GM18951 (cell line): ENCODE measurements around the gene PPDPF.
"Not testable (repeated sequence)": the region's sequence is repeated elsewhere in the genome, so short reads cannot be mapped to it uniquely, and the experiment has no call there.

Experiments
- POLR2A ChIP-seq: IDR thresholded peaks from 4 replicates; pipeline ENCODE4 v1.6.1; 2011; ENCODE audit warnings: mild to moderate bottlenecking; ENCODE audit not compliant: insufficient read length, insufficient read depth; ENCODE audit errors: extremely low read depth
- in situ Hi-C: fragments of 300-500 bp; cut with MboI; formaldehyde crosslinking; loops from one replicate; pipeline ENCODE4 v1.12.0; 2022; ENCODE audit warnings: low sequenced_read_pairs, mixed read lengths, inconsistent platforms; ENCODE audit not compliant: unreplicated experiment

PPDPF gene

GRCh38 chr20:63555661-63556381 lies 35.3 kb downstream of the PPDPF start:
- no peak for TF ChIP-seq POLR2A
- in situ Hi-C loops, result no loop called here

GRCh38 chr20:63556873-63557478 lies 36.4 kb downstream of the PPDPF start:
- in situ Hi-C loops, result no loop called here

GRCh38 chr20:63557481-63557891 lies 36.9 kb downstream of the PPDPF start:
- in situ Hi-C loops, result no loop called here
- no peak for TF ChIP-seq POLR2A

More at GRCh38 chr20:63556873-63557478, 36.4 kb downstream of the PPDPF start:
- no peak for TF ChIP-seq POLR2A

GRCh38 chr20:63558804-63559484 lies 38.4 kb downstream of the PPDPF start:
- TF ChIP-seq POLR2A, result no peak
- in situ Hi-C loops, result no loop called here

- in situ Hi-C loops, result not testable (repeated sequence)
Observed at GRCh38 chr20:63559485-63560332, 39.1 kb downstream of the PPDPF start.

- TF ChIP-seq POLR2A, result no peak
- in situ Hi-C loops, result no loop called here
Observed at GRCh38 chr20:63560333-63560805, 39.8 kb downstream of the PPDPF start.

- TF ChIP-seq POLR2A, result no peak
- in situ Hi-C loops, result no loop called here
Observed at GRCh38 chr20:63560856-63561609, 40.5 kb downstream of the PPDPF start.

- in situ Hi-C loops, result no loop called here
- TF ChIP-seq POLR2A, result no peak
Observed at GRCh38 chr20:63561624-63562396, 41.2 kb downstream of the PPDPF start.

- TF ChIP-seq POLR2A, result no peak
- in situ Hi-C loops, result no loop called here
Observed at GRCh38 chr20:63562461-63563224, 42.1 kb downstream of the PPDPF start.

- no peak for TF ChIP-seq POLR2A
- in situ Hi-C loops, result no loop called here
Observed at GRCh38 chr20:63563225-63563935, 42.8 kb downstream of the PPDPF start.
